HepG2 (cell line): ENCODE data around the gene TMOD2. TPM values are rescaled to one million over a fixed set of nuclear protein-coding genes. Genes with fewer than 3 reads are reported as not detected.

ENCODE experiments used
- ATAC-seq: fragments of 200-7000 bp; cut with Tn5 transposase; 3 replicates; pipeline ENCODE4 v1.9.1; 2020; ENCODE audit warnings: mild to moderate bottlenecking, moderate library complexity
- BruUV-seq: library from RNA; stranded (reverse); fragments of 400-500 nt; replicated peaks from 2 replicates; lab custom pipeline; 2021; lab: Mats Ljungman, UMichigan
- CTCF ChIA-PET: fragments of 300-600 bp; formaldehyde crosslinking; extraction: SDS; loops from one replicate; lab custom pipeline; 2021; ENCODE audit warnings: low total read pairs, inconsistent platforms, low intra/inter-chr PET ratio; lab: Yijun Ruan, JAX
- POLR2A ChIA-PET: fragments of 350-600 bp; sonication (Branson Sonifier 250); formaldehyde crosslinking; loops from one replicate; lab custom pipeline; 2020; ENCODE audit warnings: antibody characterized with exemption, inconsistent platforms; lab: Yijun Ruan, JAX
- DNase-seq: peaks from one replicate; pipeline ENCODE4 v3.0.0-alpha.2; 2015; ENCODE audit warnings: low spot score
- FAIRE-seq: peaks from 3 replicates; lab custom pipeline; 2011; peaks lifted over from hg19 to GRCh38; lab: Jason Lieb, UNC
- H2AFZ ChIP-seq: one replicate; pipeline ENCODE4 v1.6.1; 2011; ENCODE audit warnings: low read length, inconsistent platforms
- H3K27ac ChIP-seq: fragments of 300-600 bp; 3 replicates; pipeline ENCODE4 v1.8.0; 2011; ENCODE audit warnings: mixed run types, mild to moderate bottlenecking, mixed read lengths, low read length, inconsistent platforms; ENCODE audit not compliant: insufficient read depth; ENCODE audit errors: extremely low read length
- H3K27me3 ChIP-seq, 2 experiments: fragments of 200-600 bp in 1 of 2; 2 replicates in 1 of 2; 3 replicates in 1 of 2; pipeline versions ENCODE4 v1.6.0 to v1.8.0; 2011; ENCODE audit warnings: low read length in 2 of 2, mild to moderate bottlenecking in 2 of 2, moderate library complexity in 2 of 2, inconsistent platforms in 1 of 2; ENCODE audit not compliant: insufficient read depth in 2 of 2, control insufficient read depth in 1 of 2
- H3K36me3 ChIP-seq, 2 experiments: fragments of 200-600 bp in 1 of 2; replicated peaks in 1 of 2; 2 replicates in 1 of 2; 3 replicates in 1 of 2; pipeline versions ENCODE4 v1.5.1 to v1.8.0; 2011; ENCODE audit warnings: low read length in 2 of 2, inconsistent platforms in 1 of 2; ENCODE audit not compliant: insufficient read depth in 2 of 2, control insufficient read depth in 1 of 2
- H3K4me1 ChIP-seq: 2 replicates; pipeline ENCODE4 v1.5.1; 2012; ENCODE audit warnings: low read length, inconsistent platforms; ENCODE audit not compliant: insufficient read depth
- H3K4me2 ChIP-seq: 2 replicates; pipeline ENCODE4 v1.6.0; 2011; ENCODE audit warnings: low read depth, low read length, inconsistent platforms
- H3K4me3 ChIP-seq, 3 experiments: fragments of 200-600 bp in 1 of 3; sonication (generic), shearing (Covaris generic) in 1 of 3; replicated peaks in 1 of 3; 2 replicates each; pipeline ENCODE4 v1.5.1; 2011 to 2016; ENCODE audit warnings: low read length in 3 of 3, inconsistent platforms in 2 of 3, low read depth in 2 of 3, mild to moderate bottlenecking in 2 of 3, control low read depth in 1 of 3, mixed read lengths in 1 of 3; ENCODE audit not compliant: insufficient read depth in 1 of 3
- H3K79me2 ChIP-seq: one replicate; pipeline ENCODE4 v1.6.1; 2011; ENCODE audit warnings: low read length, inconsistent platforms; ENCODE audit not compliant: insufficient read depth
- H3K9ac ChIP-seq: 2 replicates; pipeline ENCODE4 v1.6.0; 2011; ENCODE audit warnings: mild to moderate bottlenecking, low read depth, low read length, inconsistent platforms; ENCODE audit not compliant: insufficient read depth
- H3K9me3 ChIP-seq: 2 replicates; pipeline ENCODE4 v1.5.1; 2012; ENCODE audit warnings: mild to moderate bottlenecking, low read length
- H4K20me1 ChIP-seq: 2 replicates; pipeline ENCODE4 v1.6.0; 2011; ENCODE audit warnings: inconsistent platforms, mild to moderate bottlenecking, low read length, moderate library complexity; ENCODE audit not compliant: insufficient read depth
- ARID5B ChIP-seq: IDR thresholded peaks from 2 replicates; pipeline ENCODE4 v1.4.0; 2020; ENCODE audit warnings: mild to moderate bottlenecking, missing genetic modification reagents
- CENPX ChIP-seq: sonication (generic); formaldehyde crosslinking; IDR thresholded peaks from 2 replicates; pipeline ENCODE4 v1.9.0; 2021; ENCODE audit warnings: mild to moderate bottlenecking, missing genetic modification reagents, moderate library complexity
- GATA4 ChIP-seq: sonication (generic); IDR thresholded peaks from 2 replicates; pipeline ENCODE4 v1.6.1; 2016; ENCODE audit warnings: antibody characterized with exemption, low read depth, borderline replicate concordance
- ZNF468 ChIP-seq: sonication (generic); formaldehyde crosslinking; IDR thresholded peaks from 2 replicates; pipeline ENCODE4 v1.8.0; 2022; ENCODE audit warnings: mild to moderate bottlenecking, moderate library complexity, missing genetic modification reagents
- WGBS: methylation state at CpG from one replicate; pipeline ENCODE4 v1.1.6; 2017; ENCODE audit warnings: low lambda C conversion rate; 5-methylcytosine and 5-hydroxymethylcytosine counted together
- in situ Hi-C: cut with HindIII; loops from 2 replicates; pipeline ENCODE4 v1.10.0; 2017; ENCODE audit warnings: low pct_unique_long_range_greater_than_20kb; ENCODE audit not compliant: extremely low pct_ligation_motif_present
- intact Hi-C: fragments of 100-400 bp; cut with micrococcal nuclease; formaldehyde crosslinking; loops from one replicate; pipeline ENCODE4 v1.10.0; 2022; ENCODE audit not compliant: unreplicated experiment
- polyA plus RNA-seq, 8 experiments: library from polyadenylated mRNA; depleted of rRNA in 3 of 8; stranded (reverse) in 7 of 8; unstranded in 1 of 8; fragments of >200 nt; fragmentation: Illumina TruSeq in 4 of 8; extraction: Trizol in 4 of 8; gene quantifications; 2 replicates each; pipeline versions ENCODE4 v1.2.1 to v1.2.3, GENCODE V29; 2011 to 2016; ENCODE audit warnings: low read depth in 4 of 8, missing spikeins in 1 of 8, mixed read lengths in 1 of 8; ENCODE audit not compliant: insufficient read depth in 1 of 8
- total RNA-seq, 5 experiments: library from RNA; depleted of rRNA; stranded (reverse); fragments of >200 nt; fragmentation: Illumina TruSeq; extraction: Trizol; gene quantifications; 2 replicates each; pipeline ENCODE4 v1.2.3, GENCODE V29; 2016; ENCODE audit warnings: low read depth in 1 of 5

The TMOD2 gene
- total and polyA plus RNA-seq, 2 of the 13 experiments (the other 11 are each of a cell fraction or from before 2014, with no cell fraction given) = 0.01 to 0.02 TPM

- Histone ChIP-seq H3K4me1 (peaks cover 70% of the 10 kb centered on the region), H3K9ac (no peak overlapping the region), H3K27me3 (no peaks in the 10 kb centered on the region), H4K20me1 (peaks cover 9% of the 10 kb centered on the region; the same call in 1 of the 2 replicates), H3K27ac (no peak overlapping the region), H3K4me2 (peak overlapping the region; percentile 18; the same call in 1 of the 2 replicates), H3K4me3 (no peak overlapping the region), H3K79me2 (peaks cover 92% of the 10 kb centered on the region), H3K9me3 (no peaks in the 10 kb centered on the region), H3K36me3 (peaks cover 0 to 2% of the 10 kb centered on the region in 2 experiments; a peak in 2 of 5 replicates), H2AFZ (no peak overlapping the region)
- in situ Hi-C loops (no loop called here), intact Hi-C loops (no loop called here)
- no TSS peak for BruUV-seq
- DNase-seq = no peak
- WGBS = 62% methylated on average over 4 of the region's 4 CpGs
- ATAC-seq = peak; percentile 54
- no peak for TF ChIP-seq ZNF468 (CRISPR knock-in tag)
- FAIRE-seq = peak; percentile 30
- ChIA-PET POLR2A (interaction anchor here (1.2 kb wide), 1 partner anchor 8 kb away, joined by 5 read pairs; the partner anchor contains the start of gene TMOD3), CTCF (no interaction called here)
These were observed 86.4 kb downstream of the TMOD2 start for GRCh38 chr15:51837792-51838251.

DNA sequence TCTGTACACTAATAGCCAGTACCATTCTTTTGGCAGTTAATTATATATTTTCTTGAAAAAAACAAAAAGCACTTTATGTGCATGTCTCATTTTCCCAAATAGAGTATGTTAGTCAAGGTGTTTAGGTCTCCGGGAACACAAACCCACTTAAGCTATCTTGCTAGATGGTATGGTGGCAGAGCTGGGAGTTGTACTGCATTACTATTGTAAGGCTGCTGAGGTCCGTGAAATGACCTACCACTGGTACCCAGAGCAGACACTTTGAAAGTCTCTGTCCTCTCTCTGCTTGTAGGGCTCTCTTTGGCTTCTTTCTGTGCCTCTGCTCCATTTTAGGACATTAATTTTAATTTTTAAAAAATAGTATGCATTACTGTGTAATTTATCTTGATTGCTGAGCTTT, 86.9 kb downstream of the TMOD2 start:
- no peak overlapping the region for H3K4me3 ChIP-seq
- H3K9ac ChIP-seq = no peak overlapping the region
- POLR2A ChIA-PET = interaction anchor here (1.2 kb wide), 1 partner anchor 9 kb away, joined by 5 read pairs; the partner anchor contains the start of gene TMOD3
- H2AFZ ChIP-seq = no peak overlapping the region
- FAIRE-seq (no peak), ATAC-seq (no peak), DNase-seq (no peak)
- no TSS peak for BruUV-seq
- peaks cover 8% of the 10 kb centered on the region; the same call in 1 of the 2 replicates for H4K20me1 ChIP-seq
- H3K79me2 ChIP-seq = peaks cover 92% of the 10 kb centered on the region
- no peak overlapping the region for H3K27ac ChIP-seq
- TF ChIP-seq ARID5B (no peak), CENPX (CRISPR knock-in tag) (no peak), GATA4 (no peak)
- H3K4me2 ChIP-seq = no peak overlapping the region
- H3K36me3 ChIP-seq = peaks cover 0 to 2% of the 10 kb centered on the region in 2 experiments; a peak in 1 of 5 replicates
- CTCF ChIA-PET = no interaction called here
- peaks cover 71% of the 10 kb centered on the region for H3K4me1 ChIP-seq
- H3K27me3 ChIP-seq = no peaks in the 10 kb centered on the region
- intact Hi-C loops (no loop called here), in situ Hi-C loops (no loop called here)
- no peaks in the 10 kb centered on the region for H3K9me3 ChIP-seq
- 76% methylated on average over 2 of the region's 2 CpGs for WGBS
